IMR-90 (cell line): Measurements from ENCODE around the gene SMCO3. TPM values are rescaled to one million over a fixed set of nuclear protein-coding genes. Genes with fewer than 3 reads are reported as not detected.

Experiments used
- ATAC-seq: fragments of 200-7000 bp; cut with Tn5 transposase; 2 replicates; pipeline ENCODE4 v1.9.1; 2020; ENCODE audit warnings: low read depth, mild to moderate bottlenecking, moderate library complexity
- BruUV-seq: library from RNA; stranded (reverse); fragments of 400-500 nt; replicated peaks from 2 replicates; lab custom pipeline; 2021; lab: Mats Ljungman, UMichigan
- CTCF ChIA-PET: fragments of 300-600 bp; formaldehyde crosslinking; extraction: SDS; loops from one replicate; lab custom pipeline; 2021; ENCODE audit warnings: antibody characterized with exemption; lab: Yijun Ruan, JAX
- POLR2A ChIA-PET: fragments of 300-600 bp; sonication (Branson Sonifier 250); formaldehyde crosslinking; loops from one replicate; lab custom pipeline; 2022; ENCODE audit warnings: antibody characterized with exemption; ENCODE audit not compliant: unreplicated experiment; lab: Charles Lee
- DNase-seq: peaks from one replicate; pipeline ENCODE4 v3.0.0; 2013
- H2AFZ ChIP-seq: replicated peaks from 2 replicates; pipeline ENCODE3; 2013; ENCODE audit warnings: low read length, mild to moderate bottlenecking; ENCODE audit not compliant: poor library complexity
- H2AK5ac ChIP-seq: 2 replicates; pipeline ENCODE4 v1.6.1; 2013; ENCODE audit warnings: low read depth, low read length, inconsistent platforms
- H2AK9ac ChIP-seq: replicated peaks from 2 replicates; pipeline ENCODE3; 2013; ENCODE audit warnings: mild to moderate bottlenecking, low read depth, low read length, moderate library complexity; ENCODE audit not compliant: poor library complexity
- H2BK120ac ChIP-seq: 2 replicates; pipeline ENCODE4 v1.6.1; 2013; ENCODE audit warnings: low read depth, low read length, inconsistent platforms
- H2BK15ac ChIP-seq: 3 replicates; pipeline ENCODE4 v1.6.1; 2013; ENCODE audit warnings: low read depth, low read length, inconsistent platforms
- H2BK20ac ChIP-seq: 2 replicates; pipeline ENCODE4 v1.6.1; 2013; ENCODE audit warnings: low read depth, mild to moderate bottlenecking, inconsistent platforms, low read length, moderate library complexity
- H2BK5ac ChIP-seq: 2 replicates; pipeline ENCODE4 v1.6.1; 2013; ENCODE audit warnings: mild to moderate bottlenecking, low read depth, low read length, inconsistent platforms; ENCODE audit not compliant: poor library complexity, severe bottlenecking
- H3K14ac ChIP-seq: replicated peaks from 2 replicates; pipeline ENCODE4 v1.6.1; 2013; ENCODE audit warnings: low read depth, low read length, inconsistent platforms
- H3K18ac ChIP-seq: 2 replicates; pipeline ENCODE4 v1.6.1; 2013; ENCODE audit warnings: low read depth, low read length, control low read depth
- H3K23ac ChIP-seq: 2 replicates; pipeline ENCODE4 v1.6.1; 2013; ENCODE audit warnings: low read depth, low read length, inconsistent platforms
- H3K27ac ChIP-seq: 2 replicates; pipeline ENCODE4 v1.5.1; 2013; ENCODE audit warnings: mild to moderate bottlenecking, control low read depth, low read length; ENCODE audit not compliant: insufficient read depth
- H3K27me3 ChIP-seq: 2 replicates; pipeline ENCODE4 v1.6.1; 2013; ENCODE audit warnings: low read length; ENCODE audit not compliant: control insufficient read depth, insufficient read depth
- H3K36me3 ChIP-seq: 2 replicates; pipeline ENCODE4 v1.6.1; 2013; ENCODE audit warnings: low read length, mixed read lengths; ENCODE audit not compliant: control insufficient read depth, insufficient read depth
- H3K4ac ChIP-seq: 2 replicates; pipeline ENCODE4 v1.6.1; 2013; ENCODE audit warnings: low read depth, low read length, inconsistent platforms
- H3K4me1 ChIP-seq: 2 replicates; pipeline ENCODE4 v1.6.1; 2013; ENCODE audit warnings: low read length, mixed read lengths; ENCODE audit not compliant: control insufficient read depth, insufficient read depth
- H3K4me2 ChIP-seq: 2 replicates; pipeline ENCODE4 v1.6.1; 2013; ENCODE audit warnings: low read depth, mild to moderate bottlenecking, control low read depth, low read length, moderate library complexity
- H3K4me3 ChIP-seq: 2 replicates; pipeline ENCODE4 v1.5.1; 2013; ENCODE audit warnings: low read depth, mild to moderate bottlenecking, control low read depth, low read length, moderate library complexity; ENCODE audit not compliant: insufficient read depth
- H3K56ac ChIP-seq: 2 replicates; pipeline ENCODE4 v1.6.1; 2013; ENCODE audit warnings: low read length, inconsistent platforms; ENCODE audit not compliant: insufficient read depth; ENCODE audit errors: extremely low read depth
- H3K79me1 ChIP-seq, 2 experiments: 2 replicates each; pipeline ENCODE4 v1.6.1; 2013; ENCODE audit warnings: low read length in 2 of 2, inconsistent platforms in 1 of 2, low read depth in 1 of 2
- H3K9ac ChIP-seq: 2 replicates; pipeline ENCODE4 v1.6.1; 2013; ENCODE audit warnings: low read depth, low read length, control low read depth
- H3K9me1 ChIP-seq: 2 replicates; pipeline ENCODE4 v1.6.1; 2013; ENCODE audit warnings: low read length, inconsistent platforms; ENCODE audit not compliant: insufficient read depth
- H3K9me3 ChIP-seq: 2 replicates; pipeline ENCODE4 v1.6.1; 2013; ENCODE audit warnings: low read length; ENCODE audit not compliant: control insufficient read depth, insufficient read depth
- H4K20me1 ChIP-seq: 2 replicates; pipeline ENCODE4 v1.6.1; 2013; ENCODE audit warnings: low read length, inconsistent platforms; ENCODE audit not compliant: insufficient read depth
- H4K5ac ChIP-seq: 2 replicates; pipeline ENCODE4 v1.6.1; 2013; ENCODE audit warnings: mild to moderate bottlenecking, low read depth, low read length, control low read depth
- H4K8ac ChIP-seq, 2 experiments: 2 replicates each; pipeline ENCODE4 v1.6.1; 2013; ENCODE audit warnings: low read depth in 2 of 2, low read length in 2 of 2, control low read depth in 1 of 2, inconsistent platforms in 1 of 2
- H4K91ac ChIP-seq: 2 replicates; pipeline ENCODE4 v1.6.1; 2013; ENCODE audit warnings: low read depth, low read length, inconsistent platforms; ENCODE audit not compliant: insufficient read depth
- BHLHE40 ChIP-seq: fragments of 150-350 bp; IDR thresholded peaks from 2 replicates; pipeline ENCODE4 v1.6.1; 2016; ENCODE audit warnings: mild to moderate bottlenecking, low read depth, low read length
- MAFK ChIP-seq: IDR thresholded peaks from 2 replicates; pipeline ENCODE4 v1.6.1; 2012; ENCODE audit warnings: low read depth, low read length, improper control_type of control experiment
- MAZ ChIP-seq: IDR thresholded peaks from 2 replicates; pipeline ENCODE4 v1.6.1; 2012; ENCODE audit warnings: low read depth, mild to moderate bottlenecking, low read length, improper control_type of control experiment, moderate library complexity, borderline replicate concordance
- MXI1 ChIP-seq: IDR thresholded peaks from 2 replicates; pipeline ENCODE4 v1.6.1; 2012; ENCODE audit warnings: low read depth, mild to moderate bottlenecking, low read length, moderate library complexity, borderline replicate concordance
- NFE2L2 ChIP-seq: fragments of 150-350 bp; IDR thresholded peaks from 2 replicates; pipeline ENCODE4 v1.6.1; 2016; ENCODE audit warnings: low read depth, mild to moderate bottlenecking, low read length
- POLR2A ChIP-seq: IDR thresholded peaks from 2 replicates; pipeline ENCODE4 v1.6.1; 2012; ENCODE audit warnings: mild to moderate bottlenecking, low read depth, low read length
- RAD21 ChIP-seq: IDR thresholded peaks from 2 replicates; pipeline ENCODE4 v1.6.1; 2012; ENCODE audit warnings: low read length, improper control_type of control experiment
- SMC3 ChIP-seq: fragments of 150-350 bp; IDR thresholded peaks from 2 replicates; pipeline ENCODE4 v1.6.1; 2016; ENCODE audit warnings: low read depth, mild to moderate bottlenecking, antibody characterized with exemption, low read length, moderate library complexity
- WGBS, 2 experiments: methylation state at CpG; one replicate each; pipeline versions ENCODE4 v1.1.5 to v1.1.7; 2013; ENCODE audit warnings: missing lambda C conversion rate in 2 of 2; ENCODE audit not compliant: insufficient read length in 1 of 2; ENCODE audit errors: extremely low coverage in 2 of 2; 5-methylcytosine and 5-hydroxymethylcytosine counted together
- dilution Hi-C: fragments of 300-500 bp; cut with HindIII; formaldehyde crosslinking; loops from one replicate; pipeline ENCODE4 v1.14.3; 2018; ENCODE audit warnings: low sequenced_read_pairs; ENCODE audit not compliant: unreplicated experiment
- in situ Hi-C: fragments of 300-500 bp; cut with MboI; formaldehyde crosslinking; loops from 3 replicates; pipeline ENCODE4 v1.14.3; 2019; ENCODE audit warnings: low sequenced_read_pairs, inconsistent platforms, mixed read lengths
- intact Hi-C: fragments of 100-400 bp; cut with micrococcal nuclease; formaldehyde crosslinking; loops from 2 replicates; pipeline ENCODE4 v1.10.0; 2022
- polyA plus RNA-seq, 3 experiments: library from polyadenylated mRNA; depleted of rRNA; stranded (reverse); fragments of >200 nt; gene quantifications; 2 replicates each; pipeline ENCODE4 v1.2.3, GENCODE V29; 2012; ENCODE audit warnings: low replicate concordance in 1 of 3
- total RNA-seq: library from RNA; depleted of rRNA; stranded (reverse); fragments of >200 nt; gene quantifications from 2 replicates; pipeline ENCODE4 v1.2.3, GENCODE V29; 2012
- TF ChIP-seq, protein P1 (sequence below): fragments of 150-350 bp; IDR thresholded peaks from 2 replicates; pipeline ENCODE4 v1.6.1; 2017; ENCODE audit warnings: mild to moderate bottlenecking, antibody characterized with exemption, low read length, low read depth
- TF ChIP-seq, protein P2 (sequence below): fragments of 150-350 bp; IDR thresholded peaks from 2 replicates; pipeline ENCODE4 v1.6.1; 2016; ENCODE audit warnings: low read depth, mild to moderate bottlenecking, low read length, moderate library complexity, borderline replicate concordance
- TF ChIP-seq, protein P3 (sequence below): conservative IDR thresholded peaks from 2 replicates; pipeline ENCODE4 v1.5.1; 2012; ENCODE audit warnings: mild to moderate bottlenecking, low read depth, low read length, improper control_type of control experiment

Gene SMCO3
- total and polyA plus RNA-seq, 2 of the 4 experiments (the other 2 are of a cell fraction), result under 0.01 to 0.07 TPM

DNA sequence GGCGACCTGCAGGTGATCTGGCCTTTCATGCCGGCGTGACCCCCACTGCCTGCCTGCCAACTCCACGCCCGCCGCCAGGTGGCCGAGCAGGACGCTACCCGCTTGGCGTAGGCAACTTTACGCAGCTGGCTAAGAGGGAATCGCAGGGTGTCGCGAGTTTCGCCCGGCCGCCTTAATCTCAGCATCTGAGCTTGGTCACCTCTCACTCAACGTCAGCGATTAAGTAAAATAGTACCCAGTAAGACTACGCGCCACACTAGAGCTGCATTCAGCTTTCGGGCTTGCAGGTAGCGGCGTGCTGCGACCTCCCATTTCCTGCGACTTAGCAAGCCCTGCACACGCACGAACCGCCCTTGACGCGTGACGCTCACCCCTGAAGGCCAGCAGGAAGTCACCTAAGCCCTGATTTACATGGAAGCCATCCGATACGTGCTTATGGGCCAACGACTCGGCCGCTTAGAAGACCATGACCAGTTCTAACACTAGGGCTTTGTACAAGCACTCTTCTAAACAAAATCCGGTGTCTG, 44.0 kb downstream of the SMCO3 start (continued):
- TF ChIP-seq MXI1 (peak; percentile 51; the same call in 1 of the 2 replicates), BHLHE40 (no peak; the same call in 1 of the 2 replicates)

DNA sequence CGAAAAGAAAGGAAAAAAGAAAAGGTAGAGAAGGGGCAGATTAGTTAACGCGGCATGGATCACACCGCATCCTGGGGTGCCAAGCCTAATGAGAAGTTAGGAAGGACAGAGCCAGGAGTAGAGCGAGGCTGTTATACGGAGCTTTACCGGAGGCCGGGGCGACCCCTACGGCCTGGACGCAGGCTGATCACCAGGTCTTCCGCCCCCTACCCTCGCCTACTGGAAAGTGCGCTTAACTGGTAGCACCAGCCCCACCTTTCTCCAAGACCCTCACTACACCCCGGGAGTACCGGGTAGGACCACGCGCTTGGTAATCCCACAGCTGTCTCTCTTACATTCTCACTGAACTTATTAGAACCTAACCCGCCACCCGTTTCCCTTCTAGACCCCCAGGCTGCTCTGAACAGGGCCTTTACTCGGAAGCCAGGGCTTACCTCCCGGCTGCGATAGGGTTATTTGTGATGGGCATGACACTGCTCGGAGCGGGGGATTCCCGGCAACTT, 44.5 kb downstream of the SMCO3 start:
- CTCF ChIA-PET, result no interaction called here
- Histone ChIP-seq H4K5ac (peak overlapping the region; percentile 3; the same call in 1 of the 2 replicates), H3K27me3 (no peaks in the 10 kb centered on the region), H4K20me1 (no peaks in the 10 kb centered on the region; the same call in 1 of the 2 replicates), H3K56ac (peak overlapping the region; percentile 29; the same call in 1 of the 2 replicates), H2AK5ac (no peak overlapping the region), H2BK5ac (peak overlapping the region; percentile 61), H3K4me2 (peak overlapping the region; percentile 87), H3K9ac (peak overlapping the region; percentile 76), H3K27ac (peak overlapping the region; percentile 76), H2BK120ac (peak overlapping the region; percentile 17; the same call in 1 of the 2 replicates), H2AK9ac (peak overlapping the region; percentile 91), H3K23ac (peak overlapping the region; percentile 84), H4K8ac (peak overlapping the region; percentile 79 to 82; a peak in 2 of 4 replicates), H3K14ac (peak overlapping the region; percentile 84), H3K36me3 (no peaks in the 10 kb centered on the region), H3K79me1 (peaks cover 0 to 32% of the 10 kb centered on the region in 2 experiments; a peak in 3 of 4 replicates), H2AFZ (peak overlapping the region; percentile 92), H2BK15ac (no peak overlapping the region), H3K4me1 (no peaks in the 10 kb centered on the region), H2BK20ac (no peak overlapping the region), H3K4me3 (peak overlapping the region; percentile 62), H3K9me3 (no peaks in the 10 kb centered on the region; the same call in 1 of the 2 replicates), H3K18ac (no peak overlapping the region), H4K91ac (peak overlapping the region; percentile 79; the same call in 1 of the 2 replicates), H3K9me1 (no peaks in the 10 kb centered on the region), H3K4ac (peak overlapping the region; percentile 86)
- WGBS, 2 experiments, result 19% methylated on average over 4 of the region's 26 CpGs; no CpG with 5 or more reads in 1 of the 2 experiments
- POLR2A ChIA-PET, result interaction anchor here (1.1 kb wide), 1 partner anchor 137 kb away, joined by 3 read pairs; no protein-coding TSS in a partner anchor
- BruUV-seq, result no TSS peak
- dilution Hi-C loops, result no loop called here
- in situ Hi-C loops, result no loop called here
- ATAC-seq, result no peak
- DNase-seq, result peak; percentile 20
- intact Hi-C loops, result no loop called here
- no peak for TF ChIP-seq BHLHE40
- TF ChIP-seq, protein P1, sequence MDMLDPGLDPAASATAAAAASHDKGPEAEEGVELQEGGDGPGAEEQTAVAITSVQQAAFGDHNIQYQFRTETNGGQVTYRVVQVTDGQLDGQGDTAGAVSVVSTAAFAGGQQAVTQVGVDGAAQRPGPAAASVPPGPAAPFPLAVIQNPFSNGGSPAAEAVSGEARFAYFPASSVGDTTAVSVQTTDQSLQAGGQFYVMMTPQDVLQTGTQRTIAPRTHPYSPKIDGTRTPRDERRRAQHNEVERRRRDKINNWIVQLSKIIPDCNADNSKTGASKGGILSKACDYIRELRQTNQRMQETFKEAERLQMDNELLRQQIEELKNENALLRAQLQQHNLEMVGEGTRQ, result no peak
- TF ChIP-seq, protein P2, sequence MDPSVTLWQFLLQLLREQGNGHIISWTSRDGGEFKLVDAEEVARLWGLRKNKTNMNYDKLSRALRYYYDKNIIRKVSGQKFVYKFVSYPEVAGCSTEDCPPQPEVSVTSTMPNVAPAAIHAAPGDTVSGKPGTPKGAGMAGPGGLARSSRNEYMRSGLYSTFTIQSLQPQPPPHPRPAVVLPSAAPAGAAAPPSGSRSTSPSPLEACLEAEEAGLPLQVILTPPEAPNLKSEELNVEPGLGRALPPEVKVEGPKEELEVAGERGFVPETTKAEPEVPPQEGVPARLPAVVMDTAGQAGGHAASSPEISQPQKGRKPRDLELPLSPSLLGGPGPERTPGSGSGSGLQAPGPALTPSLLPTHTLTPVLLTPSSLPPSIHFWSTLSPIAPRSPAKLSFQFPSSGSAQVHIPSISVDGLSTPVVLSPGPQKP, result no peak
- no peak for TF ChIP-seq RAD21
- no peak for TF ChIP-seq MAFK
- no peak for TF ChIP-seq NFE2L2
- no peak for TF ChIP-seq MXI1
- TF ChIP-seq, protein P3, sequence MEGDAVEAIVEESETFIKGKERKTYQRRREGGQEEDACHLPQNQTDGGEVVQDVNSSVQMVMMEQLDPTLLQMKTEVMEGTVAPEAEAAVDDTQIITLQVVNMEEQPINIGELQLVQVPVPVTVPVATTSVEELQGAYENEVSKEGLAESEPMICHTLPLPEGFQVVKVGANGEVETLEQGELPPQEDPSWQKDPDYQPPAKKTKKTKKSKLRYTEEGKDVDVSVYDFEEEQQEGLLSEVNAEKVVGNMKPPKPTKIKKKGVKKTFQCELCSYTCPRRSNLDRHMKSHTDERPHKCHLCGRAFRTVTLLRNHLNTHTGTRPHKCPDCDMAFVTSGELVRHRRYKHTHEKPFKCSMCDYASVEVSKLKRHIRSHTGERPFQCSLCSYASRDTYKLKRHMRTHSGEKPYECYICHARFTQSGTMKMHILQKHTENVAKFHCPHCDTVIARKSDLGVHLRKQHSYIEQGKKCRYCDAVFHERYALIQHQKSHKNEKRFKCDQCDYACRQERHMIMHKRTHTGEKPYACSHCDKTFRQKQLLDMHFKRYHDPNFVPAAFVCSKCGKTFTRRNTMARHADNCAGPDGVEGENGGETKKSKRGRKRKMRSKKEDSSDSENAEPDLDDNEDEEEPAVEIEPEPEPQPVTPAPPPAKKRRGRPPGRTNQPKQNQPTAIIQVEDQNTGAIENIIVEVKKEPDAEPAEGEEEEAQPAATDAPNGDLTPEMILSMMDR, result no peak; the same call in 1 of the 2 replicates
- TF ChIP-seq SMC3, result no peak
- TF ChIP-seq POLR2A, result no peak
- no peak for TF ChIP-seq MAZ
